Measurements from ENCODE around the gene MRPL21. TPM values are rescaled to one million over a fixed set of nuclear protein-coding genes. Genes with fewer than 3 reads are reported as not detected.

Gene MRPL21
- total RNA-seq (10 to 100 TPM; 17.9 to 28.1 (median 23.6) TPM), polyA plus RNA-seq (10 to 100 TPM; 38.1 to 42.1 TPM)

GRCh38 chr11:68903288-68904247 is at the start of gene MRPL21, which contains the start of gene IGHMBP2:
MRPL21 (minus strand) TSS chr11:68903832; CDS start chr11:68903810, 22 bp downstream.
IGHMBP2 (plus strand) TSS chr11:68903891; CDS start chr11:68903953, 62 bp downstream.
- Histone ChIP-seq H3K27me3 (no peaks in the 10 kb centered on the region), H3K36me3 (peaks cover 0 to 11% (median 0%) of the 10 kb centered on the region in 3 donors), H3K4me1 (peaks cover 6 to 16% (median 8%) of the 10 kb centered on the region in 3 donors), H3K9me3 (no peaks in the 10 kb centered on the region), H3K4me3 (peak within 1 kb of the TSS; percentile 86 to 91 (median 88)), H3K27ac (peak within 1 kb of the TSS; percentile 55 to 74 (median 64))
- WGBS, 2 donors = 0% methylated on average over 67 to 78 of the region's 78 CpGs
- FAIRE-seq (no peak), ATAC-seq (peak; percentile 98 to 100 (median 100)), DNase-seq (peak; percentile 74 to 95 (median 85))
- no peak for TF ChIP-seq CTCF (IDR thresholded peaks at IDR 0.05)
- intact Hi-C loops (cut with DNase I) = no loop called here

GRCh38 chr11:68950762-68951161 is 47.1 kb upstream of the MRPL21 start:
- 60 to 75% methylated on average over 9 of the region's 9 CpGs for WGBS, 2 donors
- Histone ChIP-seq H3K36me3 (no peaks in the 10 kb centered on the region), H3K4me3 (no peak overlapping the region), H3K9me3 (no peaks in the 10 kb centered on the region), H3K27me3 (no peaks in the 10 kb centered on the region), H3K27ac (no peak overlapping the region), H3K4me1 (no peaks in the 10 kb centered on the region)
- no peak for TF ChIP-seq CTCF (IDR thresholded peaks at IDR 0.05)
- intact Hi-C loops (cut with DNase I) = no loop called here
- FAIRE-seq (no peak), ATAC-seq (no peak), DNase-seq (peak in 1 of 6 donors; percentile 27)

- no peaks in the 10 kb centered on the region for H3K27me3 ChIP-seq
- H3K4me3 ChIP-seq = no peak overlapping the region
- TF ChIP-seq CTCF (IDR thresholded peaks at IDR 0.05) = no peak
- H3K36me3 ChIP-seq = no peaks in the 10 kb centered on the region
- intact Hi-C loops (cut with DNase I) = no loop called here
- DNase-seq (peak in 1 of 6 donors; percentile 6), ATAC-seq (no peak), FAIRE-seq (no peak)
- 73 to 75% methylated on average over 5 of the region's 5 CpGs for WGBS, 2 donors
- H3K9me3 ChIP-seq = no peaks in the 10 kb centered on the region
- no peaks in the 10 kb centered on the region for H3K4me1 ChIP-seq
- no peak overlapping the region for H3K27ac ChIP-seq
Measured at GRCh38 chr11:68950270-68950669, 46.6 kb upstream of the MRPL21 start.

- H3K4me3 ChIP-seq = no peak overlapping the region
- WGBS, 2 donors = 90 to 91% methylated on average over 17 of the region's 17 CpGs
- intact Hi-C loops (cut with DNase I) = no loop called here
- TF ChIP-seq CTCF (IDR thresholded peaks at IDR 0.05) = no peak
- no peaks in the 10 kb centered on the region for H3K27me3 ChIP-seq
- no peaks in the 10 kb centered on the region for H3K36me3 ChIP-seq
- FAIRE-seq (no peak), ATAC-seq (no peak), DNase-seq (no peak)
- no peaks in the 10 kb centered on the region for H3K9me3 ChIP-seq
- H3K27ac ChIP-seq = no peak overlapping the region
- H3K4me1 ChIP-seq = no peaks in the 10 kb centered on the region
Measured at GRCh38 chr11:68948935-68949334, 45.3 kb upstream of the MRPL21 start.
